ENCODE measurements around the gene LIN28A.

GRCh38 chr1:26395754-26396153 lies 14.9 kb upstream of the LIN28A start:
- no peak for TF ChIP-seq CTCF (IDR thresholded peaks at IDR 0.05)
- TF ChIP-seq POLR2A (IDR thresholded peaks at IDR 0.05) = no peak

Data from right lobe of liver (tissue), 4 donors.